GM21723 (cell line): ENCODE results near the gene GIMAP6.
"Not testable (repeated sequence)": the region's sequence is repeated elsewhere in the genome, so short reads cannot be mapped to it uniquely, and the experiment has no call there.

Experiments used
- ATAC-seq: cut with Tn5 transposase; IDR thresholded peaks from one replicate; pipeline ENCODE4 v1.9.1; 2021; ENCODE audit warnings: mild to moderate bottlenecking, moderate library complexity; ENCODE audit not compliant: unreplicated experiment

GIMAP6 gene

DNA sequence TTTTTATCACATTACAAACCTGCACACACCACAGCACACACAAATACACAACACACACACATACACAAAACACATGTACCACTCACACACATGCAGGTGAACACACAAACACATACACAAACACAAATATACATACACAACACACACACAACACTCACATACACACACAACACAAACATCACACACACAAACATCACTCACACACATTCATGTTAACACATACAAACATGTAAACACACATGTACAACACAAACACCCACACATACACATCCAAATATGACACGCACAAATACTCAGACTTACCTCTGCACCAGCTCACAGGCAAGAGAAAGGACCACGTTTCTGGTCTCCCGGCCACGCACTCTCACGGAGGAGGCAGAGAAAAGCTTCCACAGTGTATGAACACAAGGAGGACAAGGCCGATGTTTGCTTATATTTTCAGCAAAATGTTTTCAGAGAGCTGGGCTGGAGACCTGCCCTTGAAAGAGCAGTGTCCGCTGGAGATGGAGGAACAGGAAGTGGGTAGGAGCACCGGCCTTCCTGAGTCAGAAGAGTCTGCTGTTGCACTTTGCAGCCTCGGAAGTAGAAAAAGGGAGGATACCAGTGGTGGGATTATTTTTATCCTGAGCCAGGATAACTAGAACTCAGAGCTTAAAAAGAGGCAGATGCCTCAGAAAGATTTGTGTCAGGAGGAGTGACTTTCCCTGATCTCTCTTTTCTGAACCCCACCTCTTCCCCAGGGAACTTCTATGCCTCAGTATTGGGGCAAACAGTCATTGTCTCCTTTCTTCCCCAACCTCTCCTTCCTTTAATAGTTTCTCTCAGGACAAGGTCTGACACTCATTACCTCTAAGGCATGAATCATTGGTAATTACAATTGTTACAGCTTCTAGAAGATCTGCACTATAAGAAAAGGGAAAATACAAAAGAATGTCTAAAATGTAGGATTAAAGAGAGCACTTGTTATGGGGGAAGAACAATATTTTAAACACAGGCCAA is at the start of gene GIMAP6:
Gene GIMAP6 (minus strand): TSS at position 520 of the 999 bp plus-strand sequence. CDS start 2,243 bp downstream, outside the sequence.
- peak; percentile 89 for ATAC-seq

DNA sequence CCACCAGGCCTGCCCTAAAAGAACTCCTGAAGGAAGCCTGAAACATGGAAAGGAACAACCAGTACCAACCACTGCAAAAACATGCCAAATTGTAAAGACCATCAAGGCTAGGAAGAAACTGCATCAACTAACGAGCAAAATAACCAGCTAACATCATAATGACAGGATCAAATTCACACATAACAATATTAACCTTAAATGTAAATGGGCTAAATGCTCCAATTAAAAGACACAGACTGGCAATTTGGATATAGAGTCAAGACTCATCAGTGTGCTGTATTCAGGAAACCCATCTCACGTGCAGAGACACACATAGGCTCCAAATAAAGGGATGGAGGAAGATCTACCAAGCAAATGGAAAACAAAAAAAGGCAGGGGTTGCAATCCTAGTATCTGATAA is 48.2 kb upstream of the GIMAP6 start:
- not testable (repeated sequence) for ATAC-seq

DNA sequence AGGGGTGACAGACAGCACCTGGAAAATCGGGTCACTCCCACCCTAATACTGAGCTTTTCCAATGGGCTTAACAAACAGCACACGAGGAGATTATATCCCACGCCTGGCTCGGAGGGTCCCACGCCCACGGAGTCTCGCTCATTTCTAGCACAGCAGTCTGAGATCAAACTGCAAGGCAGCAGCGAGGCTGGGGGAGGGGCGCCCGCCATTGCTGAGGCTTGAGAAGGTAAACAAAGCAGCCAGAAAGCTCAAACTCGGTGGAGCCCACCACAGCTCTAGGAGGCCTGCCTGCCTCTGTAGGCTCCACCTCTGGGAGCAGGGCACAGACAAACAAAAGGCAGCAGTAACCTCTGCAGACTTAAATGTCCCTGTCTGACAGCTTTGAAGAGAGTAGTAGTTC is 46.4 kb upstream of the GIMAP6 start:
- not testable (repeated sequence) for ATAC-seq

DNA sequence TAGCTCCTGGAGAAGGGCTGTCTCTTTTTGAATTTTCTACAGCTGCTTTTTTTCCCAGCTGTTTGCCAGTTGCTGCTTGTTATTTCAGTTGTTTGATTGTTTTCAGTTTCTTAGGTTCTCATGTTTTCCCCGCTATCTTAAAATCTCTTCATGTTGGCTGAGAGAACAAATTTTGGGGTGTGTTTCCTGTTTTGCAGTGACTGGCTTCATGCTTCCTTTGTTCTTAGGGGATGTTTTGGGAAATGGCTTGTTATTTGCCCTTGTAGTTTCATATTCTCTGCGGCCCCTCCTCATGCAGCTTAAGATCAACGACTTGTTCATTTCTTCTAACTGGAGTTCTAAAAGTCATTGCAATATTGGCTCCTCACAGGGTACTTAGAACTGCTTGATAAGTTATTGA is 44.7 kb upstream of the GIMAP6 start:
- ATAC-seq = not testable (repeated sequence)

DNA sequence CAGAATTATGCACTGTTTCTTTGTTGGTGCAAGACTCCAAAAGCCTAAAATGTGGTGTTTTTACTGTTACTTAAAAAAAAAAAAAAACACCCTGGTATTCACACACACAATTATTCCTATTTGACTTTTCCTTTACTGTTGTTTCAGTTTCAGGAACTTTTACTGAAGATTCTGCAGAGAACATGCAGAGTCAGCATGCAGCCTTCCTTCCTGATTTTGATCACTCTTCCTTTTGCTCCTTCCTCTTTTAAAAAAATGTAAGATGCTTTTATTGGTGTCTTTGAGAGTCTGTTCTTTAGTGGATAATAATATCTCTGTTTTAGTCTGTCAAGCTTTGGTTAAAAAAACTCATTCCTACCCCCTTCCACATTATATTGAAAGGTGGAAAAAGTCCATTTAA is 44.1 kb upstream of the GIMAP6 start:
- not testable (repeated sequence) for ATAC-seq

DNA sequence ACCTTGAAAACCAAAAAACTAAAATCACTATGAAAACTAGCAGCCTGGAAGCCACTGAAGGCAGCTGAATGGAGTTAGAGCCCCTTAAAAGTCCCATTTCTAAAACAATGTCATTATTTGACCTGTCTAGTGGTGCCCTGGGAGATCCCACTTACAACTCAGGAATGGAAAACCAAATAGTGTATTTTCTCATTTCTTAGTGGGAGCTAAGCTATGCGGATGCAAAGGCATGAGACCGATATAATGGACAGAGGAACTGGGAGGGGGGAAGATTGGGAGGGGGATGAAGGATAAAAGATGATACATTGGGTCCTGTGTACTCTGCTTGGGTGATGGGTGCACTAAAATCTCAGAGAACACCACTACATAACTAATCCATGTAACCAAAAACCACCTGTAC is 43.5 kb upstream of the GIMAP6 start:
- no peak for ATAC-seq

DNA sequence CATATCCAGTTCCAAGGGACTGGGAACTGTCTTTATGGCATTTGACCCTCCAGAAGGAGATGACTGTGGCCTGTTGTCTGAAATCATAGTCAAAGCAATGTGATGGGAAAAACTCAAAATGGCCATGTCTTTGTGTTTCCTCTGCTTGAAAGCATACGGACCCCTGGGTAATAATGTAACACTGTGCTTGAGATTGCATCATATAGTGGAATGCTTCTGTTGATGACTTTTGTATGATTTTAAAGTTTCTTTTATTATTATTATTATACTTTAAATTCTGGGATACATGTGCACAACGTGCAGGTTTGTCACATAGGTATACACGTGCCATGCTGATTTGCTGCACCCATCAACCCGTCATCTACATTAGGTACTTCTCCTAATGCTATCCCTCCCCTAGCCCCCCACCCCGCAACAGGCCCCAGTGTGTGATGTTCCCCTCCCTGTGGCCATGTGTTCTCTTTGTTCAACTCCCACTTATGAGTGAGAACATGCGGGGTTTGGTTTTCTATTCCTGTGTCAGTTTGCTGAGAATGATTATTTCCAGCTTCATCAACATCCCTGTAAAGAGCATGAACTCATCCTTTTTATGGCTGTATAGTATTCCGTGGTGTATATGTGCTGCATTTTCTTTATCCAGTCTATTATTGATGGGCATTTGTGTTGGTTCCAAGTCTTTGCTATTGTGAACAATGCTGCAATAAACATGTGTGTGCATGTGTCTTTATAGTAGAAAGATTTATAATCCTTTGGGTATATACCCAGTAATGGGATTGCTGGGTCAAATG is 39.8 kb upstream of the GIMAP6 start:
- ATAC-seq = not testable (repeated sequence)

DNA sequence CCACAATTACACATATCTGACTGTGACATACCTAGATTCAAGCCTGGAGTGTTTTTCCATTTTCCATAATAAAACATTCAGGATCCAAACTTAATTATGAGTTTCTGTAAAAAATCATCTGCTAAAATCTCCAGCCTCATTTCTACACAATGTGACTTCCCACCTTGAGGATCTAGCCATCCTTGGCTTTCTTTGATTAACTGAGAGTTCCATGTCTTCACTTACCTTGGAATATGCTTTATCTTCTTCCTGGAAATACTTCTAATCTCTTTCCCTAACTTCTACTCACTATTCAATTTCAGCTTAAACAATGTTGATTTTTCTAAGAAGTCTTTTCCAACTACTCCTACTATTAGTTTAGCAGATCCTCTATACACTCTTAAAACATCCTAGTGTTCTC is 36.8 kb upstream of the GIMAP6 start:
- no peak for ATAC-seq

DNA sequence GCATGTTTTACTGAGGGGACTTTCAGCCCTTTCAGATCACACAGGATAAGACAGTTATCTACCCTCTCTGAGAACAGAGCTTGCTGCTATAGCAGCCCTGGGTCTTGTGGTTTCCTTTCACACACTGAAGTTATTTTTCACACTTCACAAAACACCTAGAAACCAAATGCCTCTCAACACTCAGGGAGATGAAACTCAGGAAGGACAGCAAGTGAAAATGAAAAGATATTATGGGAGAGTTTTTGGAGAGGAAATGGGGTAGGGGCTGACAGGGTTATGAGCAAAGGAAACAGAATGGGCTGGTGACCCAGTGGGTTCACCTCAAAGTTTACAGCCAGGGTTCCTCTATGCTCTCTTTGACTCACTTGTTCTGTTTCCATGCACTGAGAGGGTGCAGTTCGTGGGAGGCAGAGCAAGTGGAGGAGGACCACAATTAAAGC is 36.3 kb upstream of the GIMAP6 start:
- peak; percentile 82 for ATAC-seq

DNA sequence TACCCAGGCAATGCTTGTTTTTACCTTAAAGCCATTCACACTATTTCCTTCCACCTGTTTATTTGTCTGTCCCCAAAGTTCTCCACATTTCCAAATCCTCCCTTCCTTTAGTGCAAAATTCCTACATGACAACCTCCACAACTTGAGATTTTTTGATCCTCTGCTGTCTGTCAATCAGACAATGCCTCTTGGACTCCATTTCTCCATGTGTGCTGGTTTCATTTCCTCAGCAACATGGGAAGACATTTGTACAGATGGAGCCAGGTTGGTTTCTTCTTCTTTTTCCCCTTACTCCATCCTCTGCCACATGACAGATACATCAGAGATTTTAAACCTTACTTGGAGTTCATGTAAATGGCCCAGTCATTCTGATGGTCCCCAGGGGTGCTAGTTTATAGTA is 34.2 kb upstream of the GIMAP6 start:
- ATAC-seq = no peak

DNA sequence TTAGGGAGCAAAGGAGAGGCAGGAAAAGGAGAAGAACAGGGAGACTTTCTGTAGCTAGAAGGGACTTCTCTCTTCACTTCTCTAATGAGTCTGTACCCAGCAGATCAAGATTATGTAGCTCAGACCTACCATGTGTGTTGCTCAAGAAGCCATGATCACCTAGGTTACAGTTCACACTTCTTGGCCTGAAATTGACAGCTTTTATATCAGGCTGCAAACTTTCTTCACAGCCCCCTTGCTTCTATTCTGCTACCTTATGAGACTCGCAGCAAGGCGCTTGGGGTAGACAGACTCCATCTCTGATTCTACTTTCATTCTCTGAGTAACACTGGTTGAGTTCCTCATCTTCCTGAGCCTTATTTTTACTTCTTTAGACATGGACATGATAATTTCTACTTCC is 33.7 kb upstream of the GIMAP6 start:
- no peak for ATAC-seq

DNA sequence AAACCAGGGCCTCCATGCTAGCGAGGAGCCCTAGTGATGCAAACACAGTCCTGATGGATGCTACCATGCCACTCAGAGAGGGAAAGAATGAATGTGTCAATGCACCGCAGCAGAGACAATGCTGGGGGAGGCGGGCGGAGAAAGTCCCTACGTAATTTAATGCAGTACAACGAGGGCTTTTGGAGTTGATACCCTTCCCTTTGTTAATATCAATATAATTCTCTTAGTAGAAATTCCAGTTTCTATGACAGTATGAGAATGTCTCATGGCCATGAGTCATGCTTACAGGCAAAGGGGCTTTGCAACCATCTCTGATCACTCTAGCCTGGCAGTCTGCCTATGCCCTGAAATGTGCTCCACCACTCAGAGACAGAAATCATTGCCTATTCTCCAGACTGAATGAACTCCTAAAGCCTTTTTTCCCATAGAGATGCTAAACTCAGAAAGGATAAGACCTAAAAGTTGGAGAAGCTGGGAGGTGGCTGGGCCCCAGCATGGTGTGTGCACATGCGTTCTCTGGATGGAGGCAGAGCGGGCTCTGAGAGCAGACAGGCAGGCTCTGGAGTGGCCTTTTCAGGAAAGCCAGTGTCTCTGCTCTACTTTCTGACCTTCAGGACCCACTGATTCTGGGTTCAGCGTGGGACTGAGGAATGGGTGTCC is 33.0 kb upstream of the GIMAP6 start:
- ATAC-seq = no peak

DNA sequence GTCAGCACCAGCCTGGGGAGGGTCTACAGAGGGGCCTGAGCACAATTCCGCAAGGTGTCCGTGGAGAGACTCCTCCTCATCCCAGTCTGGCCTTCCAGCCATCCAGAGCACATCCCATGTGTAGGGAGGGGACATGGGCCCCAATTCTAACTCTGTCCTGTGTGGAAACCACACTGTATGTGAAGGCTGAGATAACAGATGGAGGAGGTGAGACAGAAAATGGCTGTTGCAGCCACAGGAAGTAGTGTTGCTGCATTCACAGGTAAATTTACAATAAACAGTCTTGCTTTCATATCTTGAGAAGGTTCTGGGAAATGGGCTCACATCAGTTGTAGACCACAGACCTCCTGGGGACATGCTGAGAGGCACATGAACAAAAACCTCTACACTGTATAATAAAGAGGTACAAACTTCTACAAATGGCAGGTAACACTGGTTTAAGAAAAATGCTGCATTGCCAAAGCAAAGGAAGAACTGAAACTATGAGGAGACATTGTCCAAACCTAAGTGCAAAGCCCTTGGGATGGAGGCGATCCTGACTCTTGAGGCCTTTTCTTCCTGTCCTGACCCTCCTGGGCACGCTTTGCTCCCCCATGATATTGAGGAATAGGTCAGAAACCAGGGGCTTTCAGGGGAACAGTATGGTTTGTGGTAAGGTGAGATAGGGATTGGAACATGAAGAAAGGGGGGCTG is 31.8 kb upstream of the GIMAP6 start:
- ATAC-seq = peak; percentile 37

DNA sequence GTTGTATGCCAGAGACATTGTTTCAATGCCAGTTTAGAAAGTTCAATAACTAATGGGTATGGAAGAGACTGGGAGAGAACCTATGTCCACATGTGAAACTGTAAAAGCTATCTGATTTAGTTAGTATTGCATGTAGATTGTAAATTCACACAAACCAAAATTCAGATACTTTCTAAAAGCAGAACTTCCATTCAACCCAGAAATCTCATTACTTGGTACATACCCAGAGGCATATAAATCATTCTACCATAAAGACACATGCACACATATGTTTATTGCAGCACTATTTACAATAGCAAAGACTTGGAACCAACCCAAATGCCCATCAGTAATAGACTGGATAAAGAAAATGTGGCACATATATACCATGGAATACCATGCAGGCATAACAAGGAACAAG is 30.6 kb upstream of the GIMAP6 start:
- not testable (repeated sequence) for ATAC-seq

DNA sequence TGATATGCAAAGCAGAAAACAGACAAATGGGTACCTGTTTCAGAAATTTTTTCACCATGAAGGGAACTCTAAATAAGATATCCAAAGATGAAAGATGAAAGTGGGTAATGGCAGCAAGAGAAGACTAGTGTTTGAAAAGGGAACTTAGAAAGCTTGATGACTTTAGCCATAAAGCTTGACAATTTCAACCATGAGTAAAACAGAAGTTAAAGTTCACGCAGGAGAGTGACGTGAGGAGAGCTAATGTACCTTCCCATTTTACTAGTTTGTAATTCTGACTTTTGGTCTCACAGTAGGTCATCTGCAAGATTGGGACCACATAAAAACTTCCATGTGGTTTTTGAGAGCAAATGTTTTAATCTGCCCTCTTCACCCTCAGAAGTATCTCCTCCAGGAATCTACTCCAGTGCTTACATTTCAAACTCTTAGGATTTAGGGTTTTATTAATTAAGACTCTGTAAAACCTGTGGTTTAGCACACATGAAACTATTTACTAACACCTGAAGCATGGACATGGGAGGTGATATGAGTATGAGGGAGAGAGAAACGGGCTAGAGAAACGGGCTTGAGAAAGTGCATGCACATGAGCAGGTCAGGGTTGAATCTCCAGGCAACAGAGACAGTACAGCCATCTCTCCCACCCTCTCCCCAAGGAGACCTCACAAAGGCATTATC is 28.9 kb upstream of the GIMAP6 start:
- ATAC-seq = no peak

DNA sequence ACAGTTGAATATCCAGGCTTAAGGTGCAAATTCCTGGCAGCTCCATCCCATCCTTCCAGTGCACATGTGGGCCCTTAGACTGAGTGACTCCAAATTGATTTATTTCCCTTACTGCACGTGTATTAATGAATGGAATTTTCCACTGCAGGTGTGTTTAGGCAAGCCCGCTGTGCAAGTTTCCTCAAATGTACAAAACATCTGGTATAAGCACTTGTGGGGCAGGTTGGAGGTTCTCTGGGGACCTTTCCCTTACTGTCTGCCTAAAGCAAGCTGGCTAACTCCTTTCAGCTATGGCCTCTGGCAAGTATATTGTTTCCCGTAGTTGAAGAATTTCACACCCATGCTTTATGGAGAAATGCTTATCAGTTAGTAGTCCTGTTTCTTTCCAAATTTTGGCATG is 25.3 kb upstream of the GIMAP6 start:
- ATAC-seq = no peak

DNA sequence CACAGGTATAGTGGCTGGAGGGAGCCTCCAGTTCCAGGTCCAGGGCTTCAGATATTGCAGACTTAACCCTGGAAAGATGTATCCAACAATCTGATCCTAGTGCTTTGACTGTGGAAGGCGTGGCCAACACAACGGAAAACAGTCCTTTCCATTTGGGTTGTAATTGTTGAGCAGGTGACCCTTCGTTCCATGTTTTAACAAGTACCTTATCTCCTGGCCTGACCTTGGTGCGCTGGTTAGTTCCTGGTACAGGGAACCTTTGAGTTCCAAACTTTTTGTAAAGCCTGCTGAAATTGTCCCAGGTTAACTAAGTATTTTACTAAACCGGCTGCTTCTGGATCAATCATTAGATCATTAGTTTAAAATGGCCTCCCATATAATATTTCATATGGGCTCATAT is 23.9 kb upstream of the GIMAP6 start:
- ATAC-seq = no peak

DNA sequence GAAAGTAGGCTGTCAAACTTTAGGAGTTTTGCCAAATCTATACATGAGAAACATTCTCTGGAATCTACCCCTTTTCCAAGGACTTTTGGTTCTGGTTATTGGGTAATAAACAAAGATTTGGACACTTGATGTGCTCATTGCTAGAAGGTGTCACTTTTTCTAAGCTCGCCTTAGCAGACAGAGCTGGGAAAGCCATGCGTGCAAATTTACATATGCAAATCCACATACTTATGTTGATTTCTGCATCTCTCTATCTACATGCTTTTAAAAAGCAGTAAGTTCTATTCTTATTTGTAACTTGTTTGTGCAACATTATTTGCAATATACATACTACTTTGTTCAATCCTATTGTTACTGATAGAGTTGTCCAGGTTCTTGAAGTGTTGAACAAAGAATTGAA is 22.5 kb upstream of the GIMAP6 start:
- ATAC-seq = no peak

DNA sequence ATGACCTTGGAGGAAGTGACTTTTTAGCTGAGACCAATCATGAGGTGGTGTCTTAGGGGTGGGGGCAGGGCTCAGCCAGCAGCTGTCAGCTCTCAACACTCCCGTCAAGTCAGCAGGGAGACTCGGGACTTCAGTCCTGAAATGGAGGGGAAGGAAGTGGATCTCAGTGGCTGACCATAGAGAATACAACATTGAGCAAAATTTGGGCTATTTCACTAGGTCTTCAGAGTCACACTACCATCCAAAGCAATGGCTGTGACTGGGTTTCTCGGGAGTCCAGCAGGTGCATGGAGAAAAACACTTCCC is 16.8 kb upstream of the GIMAP6 start:
- no peak for ATAC-seq

DNA sequence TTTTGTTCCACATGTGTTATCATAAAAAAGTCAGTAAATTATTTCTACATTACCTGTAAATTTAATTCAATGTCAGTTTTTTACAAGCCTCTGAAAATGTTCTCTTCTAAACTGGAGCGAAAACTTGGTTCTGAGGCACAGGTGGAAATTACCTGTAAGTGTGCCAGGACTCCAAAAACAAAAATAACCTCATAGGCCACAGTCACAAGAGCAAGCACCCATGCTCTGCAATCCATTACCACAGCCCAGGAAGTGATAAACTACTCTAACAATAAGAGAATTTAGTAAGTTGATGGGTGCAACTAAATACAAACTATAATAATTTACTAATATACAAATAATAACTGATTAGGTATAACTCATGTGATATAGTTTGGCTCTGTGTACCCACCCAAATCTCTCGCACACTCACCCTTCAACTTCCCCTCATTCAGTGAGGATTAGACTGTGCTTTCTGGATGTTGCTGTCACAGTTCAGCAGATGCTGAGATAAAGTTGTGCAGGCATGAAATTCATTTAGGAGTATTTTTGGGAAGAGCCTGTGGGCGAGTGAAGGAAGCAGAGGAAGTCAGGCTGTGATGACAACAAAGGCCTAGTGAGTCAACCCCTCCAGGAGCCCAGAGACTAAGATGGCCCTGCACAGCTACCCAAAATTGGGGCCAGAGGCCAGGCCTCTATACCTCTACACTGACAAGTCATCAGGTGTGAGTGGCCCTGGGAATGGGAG is 16.3 kb upstream of the GIMAP6 start:
- ATAC-seq = no peak
